Naive B cell (primary cell): Measurements from ENCODE around the gene NELL2. TPM values are rescaled to one million over a fixed set of nuclear protein-coding genes. Genes with fewer than 3 reads are reported as not detected.
"Not testable (repeated sequence)": the region's sequence is repeated elsewhere in the genome, so short reads cannot be mapped to it uniquely, and the experiment has no call there.

Experiments
- ATAC-seq, 2 donors: fragments of 150-1000 bp; cut with Tn5 transposase; 2 replicates each; pipeline ENCODE4 v1.10.0; 2021; ENCODE audit warnings: low read depth in 2 of 2, mild to moderate bottlenecking in 2 of 2, moderate library complexity in 2 of 2
- DNase-seq: peaks from one replicate; pipeline ENCODE4 v3.0.0; 2022
- H3K27ac Mint-ChIP-seq, 6 donors: one replicate each; pipeline ENCODE4 v1.8.0; 2020 to 2022; ENCODE audit warnings: mild to moderate bottlenecking in 6 of 6, mixed read lengths in 6 of 6, moderate library complexity in 5 of 6, inconsistent platforms in 2 of 6
- H3K27me3 Mint-ChIP-seq, 3 donors: one replicate each; pipeline ENCODE4 v1.8.0; 2021 to 2022; ENCODE audit warnings: mixed read lengths in 3 of 3, mild to moderate bottlenecking in 1 of 3
- H3K36me3 Mint-ChIP-seq, 2 donors: one replicate each; pipeline ENCODE4 v1.8.0; 2020 to 2022; ENCODE audit warnings: mixed read lengths in 2 of 2, inconsistent platforms in 1 of 2, mild to moderate bottlenecking in 1 of 2
- H3K4me1 Mint-ChIP-seq, 3 donors: one replicate each; pipeline ENCODE4 v1.8.0; 2020 to 2022; ENCODE audit warnings: mixed read lengths in 3 of 3, inconsistent platforms in 1 of 3, mild to moderate bottlenecking in 1 of 3, moderate library complexity in 1 of 3
- H3K4me3 Mint-ChIP-seq, 8 donors: one replicate each; pipeline ENCODE4 v1.8.0; 2020 to 2022; ENCODE audit warnings: mild to moderate bottlenecking in 8 of 8, mixed read lengths in 8 of 8, moderate library complexity in 8 of 8, inconsistent platforms in 2 of 8
- H3K9me3 Mint-ChIP-seq, 7 donors: one replicate each; pipeline ENCODE4 v1.8.0; 2020 to 2022; ENCODE audit warnings: mixed read lengths in 7 of 7, mild to moderate bottlenecking in 5 of 7, inconsistent platforms in 2 of 7, moderate library complexity in 1 of 7
- polyA plus RNA-seq, 6 donors: library from polyadenylated mRNA; unstranded; fragments of 300-500 nt; fragmentation: Illumina TruSeq; gene quantifications; one replicate each; pipeline ENCODE4 v1.2.3, GENCODE V29; 2021; ENCODE audit warnings: low read depth in 6 of 6

Gene NELL2
- polyA plus RNA-seq, 6 donors from 2014 or later, result 0.23 to 0.86 (median 0.43) TPM

DNA sequence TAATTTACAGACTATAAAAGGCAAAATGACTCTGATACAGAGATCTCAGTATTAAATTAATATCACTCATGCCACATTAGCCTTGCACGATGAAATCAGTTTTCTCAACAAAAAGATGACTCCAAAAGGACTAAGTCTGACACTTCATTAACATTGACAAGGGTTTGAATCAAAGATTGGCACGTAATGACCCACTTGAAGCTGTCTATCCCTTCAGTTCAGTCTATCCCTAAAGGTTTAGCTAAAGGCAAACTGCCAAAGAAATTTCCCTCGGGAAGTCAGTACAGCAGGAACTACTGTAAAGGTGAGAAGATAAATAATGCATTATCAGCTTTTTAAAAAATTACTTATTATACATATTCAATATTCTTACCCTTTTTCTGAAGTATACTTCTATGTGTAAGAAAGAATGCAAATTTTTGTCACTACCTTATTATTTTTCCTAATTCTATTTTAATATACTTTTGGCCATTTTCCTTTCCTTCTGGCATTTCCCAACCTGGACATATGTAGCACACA is 127.1 kb downstream of the NELL2 start:
- Mint-ChIP-seq H3K9me3 (peaks cover 0 to 4% (median 3%) of the 10 kb centered on the region in 7 donors), H3K36me3 (no peaks in the 10 kb centered on the region), H3K4me3 (no peak overlapping the region), H3K27ac (no peak overlapping the region), H3K4me1 (no peaks in the 10 kb centered on the region), H3K27me3 (no peaks in the 10 kb centered on the region)
- no peak for ATAC-seq
- no peak for DNase-seq

DNA sequence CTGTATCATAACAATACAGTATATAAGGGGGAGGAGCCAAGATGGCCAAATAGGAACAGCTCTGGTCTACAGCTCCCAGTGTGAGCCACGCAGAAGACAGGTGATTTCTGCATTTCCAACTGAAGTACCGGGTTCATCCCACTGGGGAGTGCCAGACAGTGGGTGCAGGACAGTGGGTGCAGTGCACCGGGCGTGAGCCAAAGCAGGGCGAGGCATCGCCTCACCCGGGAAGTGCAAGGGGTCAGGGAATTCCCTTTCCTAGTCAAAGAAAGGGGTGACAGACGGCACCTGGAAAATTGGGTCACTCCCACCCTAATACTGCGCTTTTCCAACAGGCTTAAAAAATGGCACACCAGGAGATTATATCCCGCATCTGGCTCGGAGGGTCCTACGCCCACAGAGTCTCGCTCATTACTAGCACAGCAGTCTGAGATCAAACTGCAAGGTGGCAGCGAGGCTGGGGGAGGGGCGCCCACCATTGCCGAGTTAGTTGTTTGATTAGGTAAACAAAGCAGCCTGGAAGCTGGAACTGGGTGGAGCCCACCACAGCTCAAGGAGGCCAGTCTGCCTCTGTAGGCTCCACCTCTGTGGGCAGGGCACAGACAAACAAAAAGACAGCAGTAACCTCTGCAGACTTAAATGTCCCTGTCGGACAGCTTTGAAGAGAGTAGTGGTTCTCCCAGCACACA is 134.7 kb downstream of the NELL2 start:
- DNase-seq, H3K4me1 Mint-ChIP-seq, H3K4me3 Mint-ChIP-seq, H3K27ac Mint-ChIP-seq, H3K36me3 Mint-ChIP-seq, H3K27me3 Mint-ChIP-seq, ATAC-seq: not testable (repeated sequence)
- peaks cover 5 to 22% (median 10%) of the 10 kb centered on the region in 7 donors for H3K9me3 Mint-ChIP-seq

DNA sequence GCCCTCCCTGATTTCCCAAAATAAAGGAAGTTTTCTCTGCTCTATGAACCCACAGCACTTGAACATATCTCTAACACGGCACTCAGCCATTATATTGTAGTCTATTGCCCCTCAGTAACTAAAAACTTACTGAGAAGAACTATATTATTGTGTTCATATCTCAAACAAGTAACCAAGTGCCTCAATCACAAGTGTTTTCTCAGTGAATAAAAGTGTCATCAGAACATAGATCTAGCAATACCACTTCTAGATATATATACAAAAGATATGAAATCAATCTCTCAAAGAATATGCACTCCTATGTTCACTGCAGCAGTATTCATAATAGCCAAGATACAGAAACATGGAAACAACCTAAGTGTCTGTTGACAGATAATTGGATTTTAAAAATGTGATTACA is 138.1 kb downstream of the NELL2 start:
- Mint-ChIP-seq H3K27me3 (no peaks in the 10 kb centered on the region), H3K4me3 (no peak overlapping the region), H3K36me3 (no peaks in the 10 kb centered on the region), H3K4me1 (no peaks in the 10 kb centered on the region), H3K27ac (no peak overlapping the region), H3K9me3 (peaks cover 2 to 19% (median 8%) of the 10 kb centered on the region in 7 donors)
- ATAC-seq (no peak), DNase-seq (no peak)

DNA sequence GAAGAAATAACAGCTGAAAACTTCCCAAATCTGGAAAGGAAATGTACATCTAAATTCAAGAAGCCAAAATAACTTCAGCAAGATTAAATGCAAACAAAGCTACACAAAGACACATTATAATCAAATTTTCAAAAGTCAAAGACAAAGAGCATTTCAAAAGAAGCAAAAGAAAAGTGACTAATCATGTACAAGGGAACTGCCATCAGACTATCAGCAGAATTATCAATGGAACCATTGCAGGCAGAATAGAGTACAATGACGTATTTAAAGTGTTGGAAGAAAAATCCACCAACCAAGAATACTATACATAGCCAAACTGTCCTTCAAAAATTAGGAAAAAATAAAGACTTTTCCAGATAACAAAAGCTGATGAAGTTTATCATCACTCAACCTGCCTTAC is 147.5 kb downstream of the NELL2 start:
- DNase-seq, result no peak
- H3K4me3 Mint-ChIP-seq, result no peak overlapping the region
- peaks cover 12 to 62% (median 24%) of the 10 kb centered on the region in 7 donors for H3K9me3 Mint-ChIP-seq
- no peaks in the 10 kb centered on the region for H3K27me3 Mint-ChIP-seq
- peaks cover 4 to 8% of the 10 kb centered on the region in 2 donors for H3K36me3 Mint-ChIP-seq
- no peak for ATAC-seq
- H3K4me1 Mint-ChIP-seq, result no peaks in the 10 kb centered on the region
- H3K27ac Mint-ChIP-seq, result no peak overlapping the region

DNA sequence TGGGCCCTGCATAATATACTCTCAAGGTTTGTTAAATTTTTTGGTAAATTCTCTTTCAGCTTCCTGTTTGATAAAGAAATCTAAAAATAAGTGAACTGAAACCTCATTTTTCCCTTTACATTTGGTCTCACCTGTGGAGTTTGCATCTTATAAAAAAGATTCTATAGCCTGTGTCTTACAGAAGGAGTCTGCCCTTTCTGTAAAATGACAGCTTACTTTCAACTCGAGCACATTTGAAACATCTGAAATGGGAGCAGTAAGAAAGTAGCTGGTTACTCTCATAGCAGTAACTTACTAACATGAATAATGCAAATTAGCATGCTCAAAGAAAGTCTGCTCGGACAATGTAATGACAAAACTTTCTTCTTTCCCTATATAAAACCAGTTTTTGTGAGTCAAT is 155.8 kb downstream of the NELL2 start:
- H3K4me3 Mint-ChIP-seq, result no peak overlapping the region
- no peaks in the 10 kb centered on the region for H3K4me1 Mint-ChIP-seq
- no peaks in the 10 kb centered on the region for H3K36me3 Mint-ChIP-seq
- no peak overlapping the region for H3K27ac Mint-ChIP-seq
- ATAC-seq (no peak), DNase-seq (no peak)
- H3K9me3 Mint-ChIP-seq, result peaks cover 0 to 13% (median 4%) of the 10 kb centered on the region in 7 donors
- H3K27me3 Mint-ChIP-seq, result peaks cover 0 to 3% (median 0%) of the 10 kb centered on the region in 3 donors

DNA sequence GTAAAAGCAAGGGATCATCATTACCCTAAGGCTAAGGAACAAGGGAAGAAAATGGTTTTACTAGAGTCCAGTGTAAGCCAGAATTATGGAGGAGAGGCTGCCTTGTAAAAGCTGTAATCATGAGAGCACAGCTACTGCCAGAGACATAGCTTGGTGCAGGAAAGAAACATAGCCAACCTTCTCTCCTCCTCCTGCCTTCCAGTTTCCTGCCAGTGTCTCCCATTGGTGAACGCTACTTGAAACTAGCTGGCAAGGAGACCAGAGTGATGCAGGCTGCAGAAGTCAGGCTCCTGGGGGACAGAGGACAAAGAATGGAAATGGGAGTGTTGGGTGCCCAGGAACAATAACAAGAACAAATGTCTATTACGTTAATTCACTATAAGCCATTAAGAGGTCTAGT is 158.5 kb downstream of the NELL2 start:
- Mint-ChIP-seq H3K4me3 (no peak overlapping the region), H3K4me1 (no peaks in the 10 kb centered on the region), H3K27ac (no peak overlapping the region), H3K36me3 (no peaks in the 10 kb centered on the region), H3K27me3 (peaks cover 0 to 3% (median 0%) of the 10 kb centered on the region in 3 donors), H3K9me3 (peaks cover 0 to 3% (median 0%) of the 10 kb centered on the region in 7 donors)
- DNase-seq (no peak), ATAC-seq (no peak)

DNA sequence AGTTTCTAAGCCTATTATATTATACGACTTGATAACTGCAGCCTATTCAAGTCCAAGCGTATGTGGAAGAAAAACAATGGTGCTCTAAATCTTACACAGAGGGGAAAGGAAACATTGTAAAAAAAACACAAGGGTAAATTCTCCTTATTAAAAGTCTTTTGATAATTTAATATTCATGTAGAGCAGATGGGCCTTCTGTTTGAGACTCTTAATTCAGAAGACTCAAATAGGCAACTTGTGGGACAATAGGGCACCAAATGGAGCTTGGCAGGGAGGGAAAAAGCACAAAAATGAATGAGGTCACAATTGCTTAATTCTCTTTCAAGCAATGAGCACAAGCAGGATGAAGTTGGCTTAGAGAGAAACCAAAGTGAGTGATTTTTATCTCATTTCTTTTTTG is 159.4 kb downstream of the NELL2 start:
- no peaks in the 10 kb centered on the region for H3K36me3 Mint-ChIP-seq
- peaks cover 0 to 1% (median 0%) of the 10 kb centered on the region in 7 donors for H3K9me3 Mint-ChIP-seq
- no peak overlapping the region for H3K4me3 Mint-ChIP-seq
- ATAC-seq (no peak), DNase-seq (no peak)
- peaks cover 0 to under 1% (median 0%) of the 10 kb centered on the region in 3 donors for H3K27me3 Mint-ChIP-seq
- no peak overlapping the region for H3K27ac Mint-ChIP-seq
- no peaks in the 10 kb centered on the region for H3K4me1 Mint-ChIP-seq

DNA sequence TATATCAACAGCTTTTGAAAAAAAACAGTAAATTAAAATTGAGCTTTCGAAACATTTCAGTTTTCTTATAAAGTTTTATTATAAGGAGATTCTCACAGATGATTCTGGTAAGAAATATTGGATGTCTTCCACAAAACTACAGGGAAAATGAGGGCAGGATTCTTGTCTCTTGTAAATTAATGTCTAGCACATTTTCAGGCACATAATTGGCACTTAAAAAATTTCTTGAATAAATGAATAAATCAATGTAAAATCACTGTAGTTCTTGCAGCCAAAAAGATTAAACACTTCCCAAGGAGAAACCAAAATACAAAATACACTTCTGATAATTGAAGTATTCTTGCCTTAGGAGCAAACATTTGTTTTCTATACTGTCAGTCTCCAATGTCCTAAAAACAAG is 164.4 kb downstream of the NELL2 start:
- no peak overlapping the region for H3K4me3 Mint-ChIP-seq
- no peaks in the 10 kb centered on the region for H3K36me3 Mint-ChIP-seq
- H3K27ac Mint-ChIP-seq, result no peak overlapping the region
- no peaks in the 10 kb centered on the region for H3K4me1 Mint-ChIP-seq
- no peaks in the 10 kb centered on the region for H3K9me3 Mint-ChIP-seq
- H3K27me3 Mint-ChIP-seq, result no peaks in the 10 kb centered on the region
- DNase-seq, result no peak
- ATAC-seq, result no peak

DNA sequence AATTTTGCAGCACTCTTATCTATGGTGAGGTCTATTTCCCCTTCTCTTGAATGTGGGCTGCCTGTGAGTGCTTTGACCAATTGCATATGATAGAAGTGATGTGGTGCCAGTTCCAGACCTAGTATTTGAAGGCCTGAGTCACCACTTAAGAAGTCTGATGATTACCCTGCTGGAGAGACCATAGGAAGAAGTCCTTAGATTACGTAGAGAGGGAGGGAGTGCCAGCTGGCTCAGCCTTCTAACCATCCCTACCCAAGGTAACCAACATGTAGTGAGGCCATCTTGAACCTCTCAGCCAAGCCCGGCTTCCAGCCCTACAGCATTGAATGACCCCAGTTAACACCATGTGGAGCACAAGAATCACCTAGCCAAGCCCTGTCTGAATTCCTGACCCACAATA is 166.9 kb downstream of the NELL2 start:
- no peak for ATAC-seq
- Mint-ChIP-seq H3K27ac (no peak overlapping the region), H3K9me3 (no peaks in the 10 kb centered on the region), H3K4me3 (no peak overlapping the region), H3K4me1 (no peaks in the 10 kb centered on the region), H3K36me3 (no peaks in the 10 kb centered on the region), H3K27me3 (no peaks in the 10 kb centered on the region)
- no peak for DNase-seq

DNA sequence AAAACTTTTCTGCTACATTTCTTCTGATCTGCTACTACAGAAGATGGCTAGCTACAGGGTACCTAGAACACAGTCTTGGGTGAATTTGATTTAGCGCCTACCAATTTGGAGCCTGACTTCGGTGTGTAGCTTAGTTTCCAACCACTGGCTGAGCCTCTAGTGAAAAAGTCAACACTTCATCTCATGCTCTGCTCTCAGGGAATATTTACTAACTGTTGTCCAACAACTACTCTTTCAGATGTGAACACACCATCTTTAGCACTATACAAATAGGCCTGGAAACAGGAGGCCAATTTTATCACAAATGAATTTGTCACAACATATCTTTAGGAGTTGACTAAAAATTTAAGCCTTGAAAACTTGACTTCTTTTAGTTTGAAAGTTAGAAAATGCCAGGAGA is 167.9 kb downstream of the NELL2 start:
- DNase-seq (no peak), ATAC-seq (no peak)
- H3K27me3 Mint-ChIP-seq, result no peaks in the 10 kb centered on the region
- no peaks in the 10 kb centered on the region for H3K9me3 Mint-ChIP-seq
- H3K4me3 Mint-ChIP-seq, result no peak overlapping the region
- H3K36me3 Mint-ChIP-seq, result no peaks in the 10 kb centered on the region
- H3K4me1 Mint-ChIP-seq, result no peaks in the 10 kb centered on the region
- no peak overlapping the region for H3K27ac Mint-ChIP-seq

DNA sequence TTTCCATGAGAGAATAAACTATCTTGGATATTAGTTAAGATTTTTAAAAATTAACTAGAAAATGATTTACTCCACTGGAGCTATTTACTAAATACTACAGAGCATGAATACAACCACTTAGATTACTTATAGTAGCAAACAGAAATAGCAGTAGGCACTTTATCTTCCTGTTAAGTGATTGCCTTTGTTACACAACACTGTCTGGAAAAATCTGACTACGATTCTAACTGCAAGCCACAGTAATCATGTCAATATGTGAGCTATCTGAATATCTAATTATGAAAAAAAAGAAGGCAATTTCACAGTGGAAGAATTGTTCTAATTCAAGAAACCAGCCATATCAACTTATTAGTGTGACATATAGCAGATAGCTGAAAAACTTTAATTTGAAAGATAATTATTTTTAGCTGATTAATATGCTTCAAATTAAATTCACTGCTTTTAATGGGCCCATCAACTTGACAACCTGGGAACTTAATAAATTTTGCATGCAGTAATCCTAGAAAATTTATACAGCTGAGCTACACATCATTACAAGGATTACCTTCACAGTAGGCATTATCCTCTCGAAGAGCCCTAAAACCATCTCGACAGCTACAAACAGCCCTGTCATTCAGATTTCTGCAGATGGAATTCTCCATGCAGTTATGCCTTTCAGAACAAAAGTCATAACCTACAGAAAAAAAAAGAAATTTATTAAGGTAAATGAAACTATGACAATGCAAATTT is 172.8 kb downstream of the NELL2 start:
- Mint-ChIP-seq H3K27ac (no peak overlapping the region), H3K9me3 (peaks cover 0 to 5% (median 0%) of the 10 kb centered on the region in 7 donors), H3K4me1 (no peaks in the 10 kb centered on the region), H3K27me3 (peaks cover 0 to 5% (median 0%) of the 10 kb centered on the region in 3 donors), H3K36me3 (no peaks in the 10 kb centered on the region), H3K4me3 (no peak overlapping the region)
- no peak for DNase-seq
- ATAC-seq, result no peak

DNA sequence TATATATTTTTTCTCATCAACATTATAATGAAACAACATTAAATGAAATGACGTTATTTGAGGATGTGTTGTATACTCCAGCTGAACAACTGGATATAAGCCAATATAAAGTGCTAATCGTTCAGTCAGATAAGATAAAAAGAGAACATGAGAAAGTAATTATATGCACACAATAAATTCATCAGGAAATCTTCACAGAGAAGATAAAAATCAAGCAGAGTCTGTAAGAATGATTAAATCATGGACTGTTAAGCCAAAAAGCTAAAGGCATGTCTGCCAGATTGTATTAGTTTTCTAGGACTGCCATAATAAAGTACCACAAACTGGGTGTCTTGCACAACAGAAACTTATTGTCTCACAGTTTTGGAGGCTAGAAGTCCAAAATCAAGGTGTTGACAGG is 178.6 kb downstream of the NELL2 start:
- no peak for ATAC-seq
- peaks cover 0 to 5% (median 0%) of the 10 kb centered on the region in 3 donors for H3K27me3 Mint-ChIP-seq
- no peak for DNase-seq
- H3K4me3 Mint-ChIP-seq, result no peak overlapping the region
- H3K9me3 Mint-ChIP-seq, result peaks cover 0 to 5% (median 0%) of the 10 kb centered on the region in 7 donors
- H3K4me1 Mint-ChIP-seq, result no peaks in the 10 kb centered on the region
- no peaks in the 10 kb centered on the region for H3K36me3 Mint-ChIP-seq
- H3K27ac Mint-ChIP-seq, result no peak overlapping the region

DNA sequence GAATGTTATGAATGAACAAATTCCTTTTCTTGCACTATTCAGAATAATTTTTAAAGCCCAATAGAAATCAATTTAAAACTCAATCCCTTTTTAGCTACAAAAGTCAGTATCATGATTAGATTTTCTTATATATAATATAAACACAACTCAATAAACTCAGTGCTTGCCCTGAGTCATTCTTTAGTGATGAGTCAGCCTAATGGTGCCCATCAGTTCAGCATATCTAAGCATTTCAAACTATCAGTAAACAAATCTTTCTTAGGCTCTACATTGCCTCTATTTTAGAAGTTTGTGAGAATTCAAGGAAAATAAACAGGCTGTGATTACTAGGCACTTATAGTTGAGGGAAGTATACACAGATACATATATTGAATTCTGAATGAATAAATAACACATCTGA is 179.6 kb downstream of the NELL2 start:
- H3K36me3 Mint-ChIP-seq, result no peaks in the 10 kb centered on the region
- H3K27ac Mint-ChIP-seq, result no peak overlapping the region
- no peak overlapping the region for H3K4me3 Mint-ChIP-seq
- no peak for DNase-seq
- no peaks in the 10 kb centered on the region for H3K4me1 Mint-ChIP-seq
- H3K9me3 Mint-ChIP-seq, result peaks cover 0 to 5% (median 0%) of the 10 kb centered on the region in 7 donors
- no peak for ATAC-seq
- no peaks in the 10 kb centered on the region for H3K27me3 Mint-ChIP-seq

DNA sequence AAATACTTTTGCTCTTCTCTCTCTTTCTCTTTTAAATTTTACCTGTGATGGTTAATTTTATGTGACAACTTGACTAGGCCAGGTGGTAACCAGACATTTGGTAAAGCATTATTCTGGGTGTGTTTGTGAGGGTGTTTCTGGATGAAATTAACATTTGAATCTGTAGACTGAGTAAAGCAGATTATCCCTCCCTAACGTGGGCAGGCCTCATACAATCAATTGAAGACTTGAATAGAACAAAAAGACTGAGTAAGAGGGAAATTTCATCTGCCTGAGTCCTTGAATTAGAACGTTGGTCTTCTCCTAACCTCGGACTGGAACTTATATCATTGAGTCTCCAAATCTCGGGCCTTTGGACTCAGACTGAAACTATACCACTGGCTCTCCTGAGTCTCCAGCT is 182.1 kb downstream of the NELL2 start:
- ATAC-seq, result no peak
- H3K4me1 Mint-ChIP-seq, result no peaks in the 10 kb centered on the region

More for the DNA sequence above, 182.1 kb downstream of the NELL2 start:
- Mint-ChIP-seq H3K9me3 (peaks cover 0 to 7% (median 0%) of the 10 kb centered on the region in 7 donors), H3K4me3 (no peak overlapping the region), H3K36me3 (no peaks in the 10 kb centered on the region), H3K27me3 (no peaks in the 10 kb centered on the region), H3K27ac (no peak overlapping the region)
- no peak for DNase-seq
